IMR-90 (cell line): ENCODE measurements around the gene EFHD2. TPM values are rescaled to one million over a fixed set of nuclear protein-coding genes. Genes with fewer than 3 reads are reported as not detected.

Source experiments
- ATAC-seq: fragments of 200-7000 bp; cut with Tn5 transposase; 2 replicates; pipeline ENCODE4 v1.9.1; 2020; ENCODE audit warnings: low read depth, mild to moderate bottlenecking, moderate library complexity
- BruUV-seq: library from RNA; stranded (reverse); fragments of 400-500 nt; replicated peaks from 2 replicates; lab custom pipeline; 2021; lab: Mats Ljungman, UMichigan
- CTCF ChIA-PET: fragments of 300-600 bp; formaldehyde crosslinking; extraction: SDS; loops from one replicate; lab custom pipeline; 2021; ENCODE audit warnings: antibody characterized with exemption; lab: Yijun Ruan, JAX
- POLR2A ChIA-PET: fragments of 300-600 bp; sonication (Branson Sonifier 250); formaldehyde crosslinking; loops from one replicate; lab custom pipeline; 2022; ENCODE audit warnings: antibody characterized with exemption; ENCODE audit not compliant: unreplicated experiment; lab: Charles Lee
- DNase-seq: peaks from one replicate; pipeline ENCODE4 v3.0.0; 2013
- H2AFZ ChIP-seq: replicated peaks from 2 replicates; pipeline ENCODE3; 2013; ENCODE audit warnings: low read length, mild to moderate bottlenecking; ENCODE audit not compliant: poor library complexity
- H2AK5ac ChIP-seq: 2 replicates; pipeline ENCODE4 v1.6.1; 2013; ENCODE audit warnings: low read depth, low read length, inconsistent platforms
- H2AK9ac ChIP-seq: replicated peaks from 2 replicates; pipeline ENCODE3; 2013; ENCODE audit warnings: mild to moderate bottlenecking, low read depth, low read length, moderate library complexity; ENCODE audit not compliant: poor library complexity
- H2BK120ac ChIP-seq: 2 replicates; pipeline ENCODE4 v1.6.1; 2013; ENCODE audit warnings: low read depth, low read length, inconsistent platforms
- H2BK15ac ChIP-seq: 3 replicates; pipeline ENCODE4 v1.6.1; 2013; ENCODE audit warnings: low read depth, low read length, inconsistent platforms
- H2BK20ac ChIP-seq: 2 replicates; pipeline ENCODE4 v1.6.1; 2013; ENCODE audit warnings: low read depth, mild to moderate bottlenecking, inconsistent platforms, low read length, moderate library complexity
- H2BK5ac ChIP-seq: 2 replicates; pipeline ENCODE4 v1.6.1; 2013; ENCODE audit warnings: mild to moderate bottlenecking, low read depth, low read length, inconsistent platforms; ENCODE audit not compliant: poor library complexity, severe bottlenecking
- H3K14ac ChIP-seq: replicated peaks from 2 replicates; pipeline ENCODE4 v1.6.1; 2013; ENCODE audit warnings: low read depth, low read length, inconsistent platforms
- H3K18ac ChIP-seq: 2 replicates; pipeline ENCODE4 v1.6.1; 2013; ENCODE audit warnings: low read depth, low read length, control low read depth
- H3K23ac ChIP-seq: 2 replicates; pipeline ENCODE4 v1.6.1; 2013; ENCODE audit warnings: low read depth, low read length, inconsistent platforms
- H3K27ac ChIP-seq: 2 replicates; pipeline ENCODE4 v1.5.1; 2013; ENCODE audit warnings: mild to moderate bottlenecking, control low read depth, low read length; ENCODE audit not compliant: insufficient read depth
- H3K27me3 ChIP-seq: 2 replicates; pipeline ENCODE4 v1.6.1; 2013; ENCODE audit warnings: low read length; ENCODE audit not compliant: control insufficient read depth, insufficient read depth
- H3K36me3 ChIP-seq: 2 replicates; pipeline ENCODE4 v1.6.1; 2013; ENCODE audit warnings: low read length, mixed read lengths; ENCODE audit not compliant: control insufficient read depth, insufficient read depth
- H3K4ac ChIP-seq: 2 replicates; pipeline ENCODE4 v1.6.1; 2013; ENCODE audit warnings: low read depth, low read length, inconsistent platforms
- H3K4me1 ChIP-seq: 2 replicates; pipeline ENCODE4 v1.6.1; 2013; ENCODE audit warnings: low read length, mixed read lengths; ENCODE audit not compliant: control insufficient read depth, insufficient read depth
- H3K4me2 ChIP-seq: 2 replicates; pipeline ENCODE4 v1.6.1; 2013; ENCODE audit warnings: low read depth, mild to moderate bottlenecking, control low read depth, low read length, moderate library complexity
- H3K4me3 ChIP-seq: 2 replicates; pipeline ENCODE4 v1.5.1; 2013; ENCODE audit warnings: low read depth, mild to moderate bottlenecking, control low read depth, low read length, moderate library complexity; ENCODE audit not compliant: insufficient read depth
- H3K56ac ChIP-seq: 2 replicates; pipeline ENCODE4 v1.6.1; 2013; ENCODE audit warnings: low read length, inconsistent platforms; ENCODE audit not compliant: insufficient read depth; ENCODE audit errors: extremely low read depth
- H3K79me1 ChIP-seq, 2 experiments: 2 replicates each; pipeline ENCODE4 v1.6.1; 2013; ENCODE audit warnings: low read length in 2 of 2, inconsistent platforms in 1 of 2, low read depth in 1 of 2
- H3K9ac ChIP-seq: 2 replicates; pipeline ENCODE4 v1.6.1; 2013; ENCODE audit warnings: low read depth, low read length, control low read depth
- H3K9me1 ChIP-seq: 2 replicates; pipeline ENCODE4 v1.6.1; 2013; ENCODE audit warnings: low read length, inconsistent platforms; ENCODE audit not compliant: insufficient read depth
- H3K9me3 ChIP-seq: 2 replicates; pipeline ENCODE4 v1.6.1; 2013; ENCODE audit warnings: low read length; ENCODE audit not compliant: control insufficient read depth, insufficient read depth
- H4K20me1 ChIP-seq: 2 replicates; pipeline ENCODE4 v1.6.1; 2013; ENCODE audit warnings: low read length, inconsistent platforms; ENCODE audit not compliant: insufficient read depth
- H4K5ac ChIP-seq: 2 replicates; pipeline ENCODE4 v1.6.1; 2013; ENCODE audit warnings: mild to moderate bottlenecking, low read depth, low read length, control low read depth
- H4K8ac ChIP-seq, 2 experiments: 2 replicates each; pipeline ENCODE4 v1.6.1; 2013; ENCODE audit warnings: low read depth in 2 of 2, low read length in 2 of 2, control low read depth in 1 of 2, inconsistent platforms in 1 of 2
- H4K91ac ChIP-seq: 2 replicates; pipeline ENCODE4 v1.6.1; 2013; ENCODE audit warnings: low read depth, low read length, inconsistent platforms; ENCODE audit not compliant: insufficient read depth
- CEBPB ChIP-seq: IDR thresholded peaks from 2 replicates; pipeline ENCODE4 v1.6.1; 2012; ENCODE audit warnings: low read depth, low read length, improper control_type of control experiment
- CHD1 ChIP-seq: IDR thresholded peaks from 2 replicates; pipeline ENCODE4 v1.6.1; 2012; ENCODE audit warnings: low read depth, low read length, improper control_type of control experiment
- FOS ChIP-seq: fragments of 150-350 bp; IDR thresholded peaks from 2 replicates; pipeline ENCODE4 v1.6.1; 2016; ENCODE audit warnings: low read depth, low read length
- MAFK ChIP-seq: IDR thresholded peaks from 2 replicates; pipeline ENCODE4 v1.6.1; 2012; ENCODE audit warnings: low read depth, low read length, improper control_type of control experiment
- MAZ ChIP-seq: IDR thresholded peaks from 2 replicates; pipeline ENCODE4 v1.6.1; 2012; ENCODE audit warnings: low read depth, mild to moderate bottlenecking, low read length, improper control_type of control experiment, moderate library complexity, borderline replicate concordance
- MXI1 ChIP-seq: IDR thresholded peaks from 2 replicates; pipeline ENCODE4 v1.6.1; 2012; ENCODE audit warnings: low read depth, mild to moderate bottlenecking, low read length, moderate library complexity, borderline replicate concordance
- NFE2L2 ChIP-seq: fragments of 150-350 bp; IDR thresholded peaks from 2 replicates; pipeline ENCODE4 v1.6.1; 2016; ENCODE audit warnings: low read depth, mild to moderate bottlenecking, low read length
- POLR2A ChIP-seq: IDR thresholded peaks from 2 replicates; pipeline ENCODE4 v1.6.1; 2012; ENCODE audit warnings: mild to moderate bottlenecking, low read depth, low read length
- RAD21 ChIP-seq: IDR thresholded peaks from 2 replicates; pipeline ENCODE4 v1.6.1; 2012; ENCODE audit warnings: low read length, improper control_type of control experiment
- RCOR1 ChIP-seq: IDR thresholded peaks from 2 replicates; pipeline ENCODE4 v1.6.1; 2012; ENCODE audit warnings: mild to moderate bottlenecking, low read length, improper control_type of control experiment; ENCODE audit not compliant: insufficient replicate concordance
- RFX5 ChIP-seq: IDR thresholded peaks from 2 replicates; pipeline ENCODE4 v1.8.0; 2012; ENCODE audit warnings: low read depth, mild to moderate bottlenecking, low read length, moderate library complexity
- SMC3 ChIP-seq: fragments of 150-350 bp; IDR thresholded peaks from 2 replicates; pipeline ENCODE4 v1.6.1; 2016; ENCODE audit warnings: low read depth, mild to moderate bottlenecking, antibody characterized with exemption, low read length, moderate library complexity
- WGBS, 2 experiments: methylation state at CpG; one replicate each; pipeline versions ENCODE4 v1.1.5 to v1.1.7; 2013; ENCODE audit warnings: missing lambda C conversion rate in 2 of 2; ENCODE audit not compliant: insufficient read length in 1 of 2; ENCODE audit errors: extremely low coverage in 2 of 2; 5-methylcytosine and 5-hydroxymethylcytosine counted together
- dilution Hi-C: fragments of 300-500 bp; cut with HindIII; formaldehyde crosslinking; loops from one replicate; pipeline ENCODE4 v1.14.3; 2018; ENCODE audit warnings: low sequenced_read_pairs; ENCODE audit not compliant: unreplicated experiment
- in situ Hi-C: fragments of 300-500 bp; cut with MboI; formaldehyde crosslinking; loops from 3 replicates; pipeline ENCODE4 v1.14.3; 2019; ENCODE audit warnings: low sequenced_read_pairs, inconsistent platforms, mixed read lengths
- intact Hi-C: fragments of 100-400 bp; cut with micrococcal nuclease; formaldehyde crosslinking; loops from 2 replicates; pipeline ENCODE4 v1.10.0; 2022
- polyA plus RNA-seq, 3 experiments: library from polyadenylated mRNA; depleted of rRNA; stranded (reverse); fragments of >200 nt; gene quantifications; 2 replicates each; pipeline ENCODE4 v1.2.3, GENCODE V29; 2012; ENCODE audit warnings: low replicate concordance in 1 of 3
- total RNA-seq: library from RNA; depleted of rRNA; stranded (reverse); fragments of >200 nt; gene quantifications from 2 replicates; pipeline ENCODE4 v1.2.3, GENCODE V29; 2012
- TF ChIP-seq, protein P1 (sequence below): fragments of 150-350 bp; IDR thresholded peaks from 2 replicates; pipeline ENCODE4 v1.6.1; 2016; ENCODE audit warnings: low read depth, mild to moderate bottlenecking, low read length, moderate library complexity, borderline replicate concordance
- TF ChIP-seq, protein P2 (sequence below): conservative IDR thresholded peaks from 2 replicates; pipeline ENCODE4 v1.5.1; 2012; ENCODE audit warnings: mild to moderate bottlenecking, low read depth, low read length, improper control_type of control experiment
- TF ChIP-seq, protein P3 (sequence below): fragments of 150-350 bp; IDR thresholded peaks from 2 replicates; pipeline ENCODE4 v1.6.1; 2017; ENCODE audit warnings: mild to moderate bottlenecking, antibody characterized with exemption, low read length, low read depth

Gene EFHD2
- total and polyA plus RNA-seq, 2 of the 4 experiments (the other 2 are of a cell fraction) = 22.6 to 58.9 TPM

DNA sequence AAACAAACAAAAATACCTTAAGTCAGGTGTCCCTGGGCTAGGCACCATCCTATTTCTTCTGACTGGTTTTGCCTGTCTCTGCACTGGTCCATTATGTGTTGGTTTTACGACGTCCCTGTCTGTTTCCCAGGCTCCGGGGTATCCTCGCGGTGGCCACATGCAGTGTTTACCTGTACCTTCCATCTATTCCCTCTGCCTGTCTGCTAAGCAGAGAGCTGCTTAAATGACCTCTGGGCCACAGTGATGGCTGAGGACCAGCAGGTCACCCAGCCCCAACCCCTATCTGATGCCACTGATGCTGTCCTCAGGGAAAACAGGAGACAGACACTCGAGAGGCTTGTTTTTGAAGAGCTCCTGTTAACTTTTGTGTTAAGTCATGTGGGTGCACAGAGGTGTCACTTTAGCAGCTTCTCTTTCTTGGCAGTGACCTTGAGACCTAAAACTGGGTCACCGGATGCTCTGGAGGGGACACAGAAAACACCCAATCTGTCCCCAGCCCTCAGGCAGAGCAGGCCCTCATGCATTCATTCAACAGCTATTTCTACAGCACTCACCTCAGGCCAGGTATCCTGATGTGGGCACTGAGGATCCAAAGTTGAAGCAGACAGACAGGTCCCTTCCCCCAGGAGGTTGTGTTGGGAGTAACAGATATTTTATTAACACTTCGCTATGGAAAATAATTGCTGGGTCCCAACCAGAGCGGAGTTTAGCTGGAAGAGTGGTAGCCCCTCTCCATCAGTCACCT, 4.4 kb upstream of the EFHD2 start:
- no peak overlapping the region for H3K4me3 ChIP-seq
- ChIA-PET CTCF (interaction anchor here (1.0 kb wide), 1 partner anchor 82 kb away, joined by 3 read pairs; no protein-coding TSS in a partner anchor), POLR2A (no interaction called here)
- H2AK5ac ChIP-seq = no peak overlapping the region
- H3K27ac ChIP-seq = no peak overlapping the region
- no peak overlapping the region for H3K18ac ChIP-seq
- no peak overlapping the region for H3K23ac ChIP-seq
- H4K8ac ChIP-seq = no peak overlapping the region
- H3K27me3 ChIP-seq = no peaks in the 10 kb centered on the region
- no peak overlapping the region for H2BK20ac ChIP-seq
- peaks cover 13% of the 10 kb centered on the region for H3K4me1 ChIP-seq
- no peaks in the 10 kb centered on the region for H3K36me3 ChIP-seq
- WGBS, 2 experiments = no CpG with 5 or more reads among the region's 9 CpGs
- no peaks in the 10 kb centered on the region for H3K9me3 ChIP-seq
- no peak overlapping the region for H4K91ac ChIP-seq
- no peak overlapping the region for H3K56ac ChIP-seq
- no peak for TF ChIP-seq RCOR1
- no peak for TF ChIP-seq CHD1
- TF ChIP-seq FOS = no peak
- no peak for TF ChIP-seq POLR2A
- TF ChIP-seq, protein P1, sequence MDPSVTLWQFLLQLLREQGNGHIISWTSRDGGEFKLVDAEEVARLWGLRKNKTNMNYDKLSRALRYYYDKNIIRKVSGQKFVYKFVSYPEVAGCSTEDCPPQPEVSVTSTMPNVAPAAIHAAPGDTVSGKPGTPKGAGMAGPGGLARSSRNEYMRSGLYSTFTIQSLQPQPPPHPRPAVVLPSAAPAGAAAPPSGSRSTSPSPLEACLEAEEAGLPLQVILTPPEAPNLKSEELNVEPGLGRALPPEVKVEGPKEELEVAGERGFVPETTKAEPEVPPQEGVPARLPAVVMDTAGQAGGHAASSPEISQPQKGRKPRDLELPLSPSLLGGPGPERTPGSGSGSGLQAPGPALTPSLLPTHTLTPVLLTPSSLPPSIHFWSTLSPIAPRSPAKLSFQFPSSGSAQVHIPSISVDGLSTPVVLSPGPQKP = no peak
- no peak for TF ChIP-seq MAFK
- no peak for TF ChIP-seq CEBPB
- no peak for TF ChIP-seq RFX5
- TF ChIP-seq SMC3 = no peak
- TF ChIP-seq, protein P2, sequence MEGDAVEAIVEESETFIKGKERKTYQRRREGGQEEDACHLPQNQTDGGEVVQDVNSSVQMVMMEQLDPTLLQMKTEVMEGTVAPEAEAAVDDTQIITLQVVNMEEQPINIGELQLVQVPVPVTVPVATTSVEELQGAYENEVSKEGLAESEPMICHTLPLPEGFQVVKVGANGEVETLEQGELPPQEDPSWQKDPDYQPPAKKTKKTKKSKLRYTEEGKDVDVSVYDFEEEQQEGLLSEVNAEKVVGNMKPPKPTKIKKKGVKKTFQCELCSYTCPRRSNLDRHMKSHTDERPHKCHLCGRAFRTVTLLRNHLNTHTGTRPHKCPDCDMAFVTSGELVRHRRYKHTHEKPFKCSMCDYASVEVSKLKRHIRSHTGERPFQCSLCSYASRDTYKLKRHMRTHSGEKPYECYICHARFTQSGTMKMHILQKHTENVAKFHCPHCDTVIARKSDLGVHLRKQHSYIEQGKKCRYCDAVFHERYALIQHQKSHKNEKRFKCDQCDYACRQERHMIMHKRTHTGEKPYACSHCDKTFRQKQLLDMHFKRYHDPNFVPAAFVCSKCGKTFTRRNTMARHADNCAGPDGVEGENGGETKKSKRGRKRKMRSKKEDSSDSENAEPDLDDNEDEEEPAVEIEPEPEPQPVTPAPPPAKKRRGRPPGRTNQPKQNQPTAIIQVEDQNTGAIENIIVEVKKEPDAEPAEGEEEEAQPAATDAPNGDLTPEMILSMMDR = no peak
- TF ChIP-seq, protein P3, sequence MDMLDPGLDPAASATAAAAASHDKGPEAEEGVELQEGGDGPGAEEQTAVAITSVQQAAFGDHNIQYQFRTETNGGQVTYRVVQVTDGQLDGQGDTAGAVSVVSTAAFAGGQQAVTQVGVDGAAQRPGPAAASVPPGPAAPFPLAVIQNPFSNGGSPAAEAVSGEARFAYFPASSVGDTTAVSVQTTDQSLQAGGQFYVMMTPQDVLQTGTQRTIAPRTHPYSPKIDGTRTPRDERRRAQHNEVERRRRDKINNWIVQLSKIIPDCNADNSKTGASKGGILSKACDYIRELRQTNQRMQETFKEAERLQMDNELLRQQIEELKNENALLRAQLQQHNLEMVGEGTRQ = no peak
- TF ChIP-seq RAD21 = no peak
- TF ChIP-seq MXI1 = no peak
- no peak for TF ChIP-seq MAZ
- no peak for TF ChIP-seq NFE2L2
- no TSS peak for BruUV-seq
- H3K4me2 ChIP-seq = no peak overlapping the region
- no peak overlapping the region for H2AFZ ChIP-seq
- no peak overlapping the region for H2BK15ac ChIP-seq
- H2AK9ac ChIP-seq = no peak overlapping the region
- intact Hi-C loops = no loop called here
- H4K5ac ChIP-seq = no peak overlapping the region
- H3K4ac ChIP-seq = no peak overlapping the region
- H3K9ac ChIP-seq = no peak overlapping the region
- no peak overlapping the region for H2BK120ac ChIP-seq
- in situ Hi-C loops = no loop called here
- ATAC-seq (no peak), DNase-seq (no peak)
- no peak overlapping the region for H3K14ac ChIP-seq
- dilution Hi-C loops = no loop called here
- 0 out of 2 replicates have a peak, but pooled peaks cover 5% of the 10 kb centered on the region for H3K9me1 ChIP-seq
- no peak overlapping the region for H2BK5ac ChIP-seq
- no peaks in the 10 kb centered on the region for H4K20me1 ChIP-seq
- peaks cover 0 to under 1% of the 10 kb centered on the region in 2 experiments; a peak in 2 of 4 replicates for H3K79me1 ChIP-seq
